HG03442 (cell line): ENCODE data around the gene HOXB8.

Experiments
- ATAC-seq: cut with Tn5 transposase; IDR thresholded peaks from one replicate; pipeline ENCODE4 v1.9.1; 2021; ENCODE audit warnings: mild to moderate bottlenecking, moderate library complexity; ENCODE audit not compliant: unreplicated experiment

The HOXB8 gene

GRCh38 chr17:48611213-48611612 lies 3.9 kb downstream of the HOXB8 start:
- no peak for ATAC-seq

- ATAC-seq, result no peak
Observed at GRCh38 chr17:48610282-48611211, 4.5 kb downstream of the HOXB8 start, which contains the start of gene HOXB7. Gene HOXB7 (minus strand): TSS chr17:48611017. CDS start chr17:48610918, 99 bp downstream.

GRCh38 chr17:48609759-48610281 lies 5.3 kb downstream of the HOXB8 start:
- no peak for ATAC-seq

- ATAC-seq, result no peak
Observed at GRCh38 chr17:48609033-48609432, 6.1 kb downstream of the HOXB8 start.

GRCh38 chr17:48608494-48608834 lies 6.6 kb downstream of the HOXB8 start:
- no peak for ATAC-seq

GRCh38 chr17:48606892-48607614 lies 8.0 kb downstream of the HOXB8 start:
- no peak for ATAC-seq

- no peak for ATAC-seq
Observed at GRCh38 chr17:48605991-48606891, 8.9 kb downstream of the HOXB8 start.

- ATAC-seq, result no peak
Observed at GRCh38 chr17:48605409-48605919, 9.6 kb downstream of the HOXB8 start.

GRCh38 chr17:48604770-48605329 lies 10.2 kb downstream of the HOXB8 start, which contains the start of gene HOXB6:
Gene HOXB6 (minus strand): TSS chr17:48604986. CDS start chr17:48598150, 6,836 bp downstream.
- no peak for ATAC-seq

- ATAC-seq, result no peak
Observed at GRCh38 chr17:48603959-48604769, 10.9 kb downstream of the HOXB8 start.

GRCh38 chr17:48601539-48602425 lies 13.3 kb downstream of the HOXB8 start:
- no peak for ATAC-seq

GRCh38 chr17:48601207-48601538 lies 13.9 kb downstream of the HOXB8 start:
- no peak for ATAC-seq

GRCh38 chr17:48600244-48601098 lies 14.6 kb downstream of the HOXB8 start:
- no peak for ATAC-seq

- no peak for ATAC-seq
Observed at GRCh38 chr17:48599354-48599753, 15.7 kb downstream of the HOXB8 start.

- no peak for ATAC-seq
Observed at GRCh38 chr17:48598736-48599135, 16.4 kb downstream of the HOXB8 start.

GRCh38 chr17:48597778-48598631 lies 17.1 kb downstream of the HOXB8 start:
- ATAC-seq, result no peak

GRCh38 chr17:48597528-48597777 lies 17.6 kb downstream of the HOXB8 start:
- ATAC-seq, result no peak
